HEK293 (cell line): ENCODE results near the gene P2RX1.
A peak's percentile ranks its signal among the peaks of the same experiment; 100 is the strongest.

Experiments
- CTCF ChIA-PET: fragments of 350-600 bp; formaldehyde crosslinking; extraction: SDS; loops from one replicate; lab custom pipeline; 2021; ENCODE audit warnings: antibody characterized with exemption; lab: Yijun Ruan, JAX
- POLR2A ChIA-PET: fragments of 300-600 bp; formaldehyde crosslinking; extraction: SDS; loops from one replicate; lab custom pipeline; 2020; ENCODE audit warnings: antibody characterized with exemption, inconsistent platforms; lab: Yijun Ruan, JAX
- H3K27ac ChIP-seq: fragments of 200-500 bp; sonication (Bioruptor generic); 2 replicates; pipeline ENCODE4 v1.5.1; 2014; ENCODE audit warnings: low read depth, low read length, control low read depth, inconsistent platforms; ENCODE audit errors: extremely low read depth
- H3K36me3 ChIP-seq, 2 experiments: fragments of 200-500 bp in 1 of 2; sonication (Bioruptor generic) in 1 of 2; 1 replicate in 1 of 2; 2 replicates in 1 of 2; pipeline ENCODE4 v1.5.1; 2014 to 2017; ENCODE audit warnings: inconsistent platforms in 2 of 2, low read length in 2 of 2; ENCODE audit not compliant: control insufficient read depth in 2 of 2, insufficient read depth in 1 of 2
- H3K4me1 ChIP-seq: fragments of 200-500 bp; sonication (Bioruptor generic); 2 replicates; pipeline ENCODE4 v1.5.1; 2014; ENCODE audit warnings: mild to moderate bottlenecking, low read length, inconsistent platforms; ENCODE audit not compliant: control insufficient read depth, insufficient read depth
- H3K4me3 ChIP-seq: 2 replicates; pipeline ENCODE4 v1.5.1; 2011; ENCODE audit warnings: low read depth, mild to moderate bottlenecking, control low read depth, low read length, moderate library complexity
- H3K9me3 ChIP-seq: fragments of 200-500 bp; sonication (Bioruptor generic); 2 replicates; pipeline ENCODE4 v1.5.1; 2014; ENCODE audit warnings: low read depth, low read length, inconsistent platforms; ENCODE audit not compliant: control insufficient read depth, insufficient read depth
- KLF7 ChIP-seq: fragments of 450-650 bp; formaldehyde crosslinking; IDR thresholded peaks from 2 replicates; pipeline ENCODE4 v1.5.1; 2016; ENCODE audit warnings: missing biosample characterization, missing genetic modification characterization, borderline replicate concordance
- MYNN ChIP-seq: fragments of 450-650 bp; formaldehyde crosslinking; IDR thresholded peaks from 2 replicates; pipeline ENCODE4 v1.5.1; 2016; ENCODE audit warnings: missing biosample characterization, missing genetic modification characterization, borderline replicate concordance
- OSR2 ChIP-seq: fragments of 450-650 bp; formaldehyde crosslinking; IDR thresholded peaks from 2 replicates; pipeline ENCODE4 v1.5.1; 2016; ENCODE audit warnings: missing biosample characterization, missing genetic modification characterization
- REPIN1 ChIP-seq: fragments of 450-650 bp; formaldehyde crosslinking; IDR thresholded peaks from 2 replicates; pipeline ENCODE4 v1.5.1; 2017; ENCODE audit warnings: missing biosample characterization, missing genetic modification characterization, low read depth
- ZBTB1 ChIP-seq: fragments of 450-650 bp; formaldehyde crosslinking; IDR thresholded peaks from 2 replicates; pipeline ENCODE4 v1.5.1; 2016; ENCODE audit warnings: missing biosample characterization, missing genetic modification characterization
- ZBTB48 ChIP-seq: fragments of 450-650 bp; formaldehyde crosslinking; IDR thresholded peaks from 2 replicates; pipeline ENCODE4 v1.5.1; 2016; ENCODE audit warnings: missing biosample characterization, missing genetic modification characterization
- ZFP37 ChIP-seq: fragments of 450-650 bp; formaldehyde crosslinking; IDR thresholded peaks from 2 replicates; pipeline ENCODE4 v1.5.1; 2016; ENCODE audit warnings: missing biosample characterization, missing genetic modification characterization
- ZIC2 ChIP-seq: fragments of 450-650 bp; formaldehyde crosslinking; IDR thresholded peaks from 2 replicates; pipeline ENCODE4 v1.5.1; 2016; ENCODE audit warnings: missing biosample characterization, missing genetic modification characterization
- ZNF174 ChIP-seq: fragments of 450-650 bp; formaldehyde crosslinking; IDR thresholded peaks from 2 replicates; pipeline ENCODE4 v1.5.0; 2017; ENCODE audit warnings: missing biosample characterization, mild to moderate bottlenecking, missing genetic modification characterization
- ZNF274 ChIP-seq, 2 experiments: fragments of 200-500 bp in 1 of 2; fragments of 450-650 bp in 1 of 2; sonication (Bioruptor generic) in 1 of 2; formaldehyde crosslinking in 1 of 2; IDR thresholded peaks; 2 replicates each; pipeline versions ENCODE4 v1.5.1 to v1.6.1; 2014 to 2016; ENCODE audit warnings: borderline replicate concordance in 1 of 2, inconsistent platforms in 1 of 2, low read length in 1 of 2, missing biosample characterization in 1 of 2, missing genetic modification characterization in 1 of 2
- ZNF311 ChIP-seq: fragments of 450-650 bp; formaldehyde crosslinking; IDR thresholded peaks from 2 replicates; pipeline ENCODE4 v1.5.1; 2017; ENCODE audit warnings: missing biosample characterization, missing genetic modification characterization, borderline replicate concordance
- ZNF341 ChIP-seq: fragments of 450-650 bp; formaldehyde crosslinking; IDR thresholded peaks from 2 replicates; pipeline ENCODE4; 2016; ENCODE audit warnings: low read depth, missing biosample characterization, missing genetic modification characterization
- ZNF362 ChIP-seq: fragments of 450-650 bp; formaldehyde crosslinking; IDR thresholded peaks from 2 replicates; pipeline ENCODE4 v1.5.1; 2016; ENCODE audit warnings: missing biosample characterization, missing genetic modification characterization
- ZNF398 ChIP-seq: fragments of 450-650 bp; formaldehyde crosslinking; IDR thresholded peaks from 2 replicates; pipeline ENCODE4 v1.5.1; 2017; ENCODE audit warnings: missing biosample characterization, missing genetic modification characterization
- ZNF416 ChIP-seq: fragments of 450-650 bp; formaldehyde crosslinking; IDR thresholded peaks from 2 replicates; pipeline ENCODE4 v1.5.1; 2016; ENCODE audit warnings: missing biosample characterization, missing genetic modification characterization
- ZNF423 ChIP-seq: fragments of 450-650 bp; formaldehyde crosslinking; IDR thresholded peaks from 2 replicates; pipeline ENCODE4 v1.5.1; 2016; ENCODE audit warnings: missing biosample characterization, missing genetic modification characterization
- ZNF501 ChIP-seq: fragments of 450-650 bp; formaldehyde crosslinking; IDR thresholded peaks from 2 replicates; pipeline ENCODE4 v1.5.1; 2016; ENCODE audit warnings: missing biosample characterization, missing genetic modification characterization
- ZNF529 ChIP-seq: fragments of 450-650 bp; formaldehyde crosslinking; IDR thresholded peaks from 2 replicates; pipeline ENCODE4 v1.5.1; 2017; ENCODE audit warnings: missing genetic modification characterization, missing biosample characterization; ENCODE audit not compliant: insufficient replicate concordance
- ZNF561 ChIP-seq: fragments of 450-650 bp; IDR thresholded peaks from 2 replicates; pipeline ENCODE4 v1.5.1; 2018; ENCODE audit warnings: missing biosample characterization, missing genetic modification characterization, borderline replicate concordance
- ZNF571 ChIP-seq: fragments of 450-650 bp; formaldehyde crosslinking; IDR thresholded peaks from 2 replicates; pipeline ENCODE4 v1.5.0; 2017; ENCODE audit warnings: missing biosample characterization, missing genetic modification characterization
- ZNF792 ChIP-seq: fragments of 450-650 bp; formaldehyde crosslinking; IDR thresholded peaks from 2 replicates; pipeline ENCODE4 v1.5.1; 2016; ENCODE audit warnings: missing biosample characterization, missing genetic modification characterization
- TF ChIP-seq, protein P1 (sequence below): fragments of 450-650 bp; formaldehyde crosslinking; IDR thresholded peaks from 2 replicates; pipeline ENCODE4 v1.5.1; 2016; ENCODE audit warnings: missing biosample characterization, missing genetic modification characterization
- TF ChIP-seq, protein P2 (sequence below): fragments of 450-650 bp; formaldehyde crosslinking; IDR thresholded peaks from 2 replicates; pipeline ENCODE4 v1.5.1; 2016; ENCODE audit warnings: missing biosample characterization, missing genetic modification characterization
- TF ChIP-seq, protein P3 (sequence below): fragments of 450-650 bp; formaldehyde crosslinking; IDR thresholded peaks from 2 replicates; pipeline ENCODE4 v1.5.1; 2016; ENCODE audit warnings: missing biosample characterization, missing genetic modification characterization

The P2RX1 gene

GRCh38 chr17:3896968-3897235 is 19.4 kb downstream of the P2RX1 start:
- peaks cover 6% of the 10 kb centered on the region for H3K4me1 ChIP-seq
- TF ChIP-seq ZNF174 (tag by site-specific recombination) (no peak), OSR2 (tag by site-specific recombination) (no peak), ZFP37 (no peak), ZNF362 (tag by site-specific recombination) (no peak), ZNF311 (tag by site-specific recombination) (no peak), ZNF501 (tag by site-specific recombination) (no peak), ZNF274 (IDR thresholded peaks at IDR 0.05; ENCODE audit: low read length) (no peak), ZNF274 (tag by site-specific recombination; IDR thresholded peaks at IDR 0.05; ENCODE audit: borderline replicate concordance) (no peak), ZBTB48 (tag by site-specific recombination) (no peak), ZNF571 (tag by site-specific recombination) (no peak), ZBTB1 (tag by site-specific recombination) (no peak), ZNF792 (no peak), MYNN (no peak)
- TF ChIP-seq, all 188 proteins: peak for 0
- Histone ChIP-seq H3K9me3 (no peaks in the 10 kb centered on the region), H3K36me3 (no peaks in the 10 kb centered on the region), H3K27ac (no peak overlapping the region), H3K4me3 (no peak overlapping the region)
- ChIA-PET POLR2A (no interaction called here), CTCF (interaction anchor here (0.5 to 2.6 kb wide), 5 partner anchors 17 to 763 kb away, joined by 3 to 20 read pairs (median 5); partner anchors contain the start of gene NCBP3)

- ChIA-PET CTCF (interaction anchor here (0.5 to 2.6 kb wide), 4 partner anchors 17 to 763 kb away, joined by 4 to 20 read pairs (median 10); no protein-coding TSS in a partner anchor), POLR2A (no interaction called here)
- H3K9me3 ChIP-seq = no peaks in the 10 kb centered on the region
- TF ChIP-seq, protein P1, sequence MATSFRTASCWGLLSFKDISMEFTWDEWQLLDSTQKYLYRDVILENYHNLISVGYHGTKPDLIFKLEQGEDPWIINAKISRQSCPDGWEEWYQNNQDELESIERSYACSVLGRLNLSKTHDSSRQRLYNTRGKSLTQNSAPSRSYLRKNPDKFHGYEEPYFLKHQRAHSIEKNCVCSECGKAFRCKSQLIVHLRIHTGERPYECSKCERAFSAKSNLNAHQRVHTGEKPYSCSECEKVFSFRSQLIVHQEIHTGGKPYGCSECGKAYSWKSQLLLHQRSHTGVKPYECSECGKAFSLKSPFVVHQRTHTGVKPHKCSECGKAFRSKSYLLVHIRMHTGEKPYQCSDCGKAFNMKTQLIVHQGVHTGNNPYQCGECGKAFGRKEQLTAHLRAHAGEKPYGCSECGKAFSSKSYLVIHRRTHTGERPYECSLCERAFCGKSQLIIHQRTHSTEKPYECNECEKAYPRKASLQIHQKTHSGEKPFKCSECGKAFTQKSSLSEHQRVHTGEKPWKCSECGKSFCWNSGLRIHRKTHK (tag by site-specific recombination) = no peak
- no peak for TF ChIP-seq ZNF529
- TF ChIP-seq ZNF398 (tag by site-specific recombination) = peak; percentile 27; the same call in 1 of the 2 replicates
- TF ChIP-seq, protein P2, sequence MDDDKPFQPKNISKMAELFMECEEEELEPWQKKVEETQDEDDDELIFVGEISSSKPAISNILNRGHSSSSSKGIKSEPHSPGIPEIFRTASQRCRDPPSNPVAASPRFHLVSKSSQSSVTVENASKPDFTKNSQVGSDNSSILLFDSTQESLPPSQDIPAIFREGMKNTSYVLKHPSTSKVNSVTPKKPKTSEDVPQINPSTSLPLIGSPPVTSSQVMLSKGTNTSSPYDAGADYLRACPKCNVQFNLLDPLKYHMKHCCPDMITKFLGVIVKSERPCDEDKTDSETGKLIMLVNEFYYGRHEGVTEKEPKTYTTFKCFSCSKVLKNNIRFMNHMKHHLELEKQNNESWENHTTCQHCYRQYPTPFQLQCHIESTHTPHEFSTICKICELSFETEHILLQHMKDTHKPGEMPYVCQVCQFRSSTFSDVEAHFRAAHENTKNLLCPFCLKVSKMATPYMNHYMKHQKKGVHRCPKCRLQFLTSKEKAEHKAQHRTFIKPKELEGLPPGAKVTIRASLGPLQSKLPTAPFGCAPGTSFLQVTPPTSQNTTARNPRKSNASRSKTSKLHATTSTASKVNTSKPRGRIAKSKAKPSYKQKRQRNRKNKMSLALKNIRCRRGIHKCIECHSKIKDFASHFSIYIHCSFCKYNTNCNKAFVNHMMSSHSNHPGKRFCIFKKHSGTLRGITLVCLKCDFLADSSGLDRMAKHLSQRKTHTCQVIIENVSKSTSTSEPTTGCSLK = no peak
- TF ChIP-seq ZIC2 = peak; percentile 99
- TF ChIP-seq ZNF423 (tag by site-specific recombination) = peak; percentile 80
- no peak for TF ChIP-seq REPIN1 (tag by site-specific recombination)
- TF ChIP-seq ZNF341 (tag by site-specific recombination) = peak; percentile 62
- no peak for TF ChIP-seq KLF7 (tag by site-specific recombination)
- no peak for TF ChIP-seq ZNF416 (tag by site-specific recombination)
- TF ChIP-seq, protein P3, sequence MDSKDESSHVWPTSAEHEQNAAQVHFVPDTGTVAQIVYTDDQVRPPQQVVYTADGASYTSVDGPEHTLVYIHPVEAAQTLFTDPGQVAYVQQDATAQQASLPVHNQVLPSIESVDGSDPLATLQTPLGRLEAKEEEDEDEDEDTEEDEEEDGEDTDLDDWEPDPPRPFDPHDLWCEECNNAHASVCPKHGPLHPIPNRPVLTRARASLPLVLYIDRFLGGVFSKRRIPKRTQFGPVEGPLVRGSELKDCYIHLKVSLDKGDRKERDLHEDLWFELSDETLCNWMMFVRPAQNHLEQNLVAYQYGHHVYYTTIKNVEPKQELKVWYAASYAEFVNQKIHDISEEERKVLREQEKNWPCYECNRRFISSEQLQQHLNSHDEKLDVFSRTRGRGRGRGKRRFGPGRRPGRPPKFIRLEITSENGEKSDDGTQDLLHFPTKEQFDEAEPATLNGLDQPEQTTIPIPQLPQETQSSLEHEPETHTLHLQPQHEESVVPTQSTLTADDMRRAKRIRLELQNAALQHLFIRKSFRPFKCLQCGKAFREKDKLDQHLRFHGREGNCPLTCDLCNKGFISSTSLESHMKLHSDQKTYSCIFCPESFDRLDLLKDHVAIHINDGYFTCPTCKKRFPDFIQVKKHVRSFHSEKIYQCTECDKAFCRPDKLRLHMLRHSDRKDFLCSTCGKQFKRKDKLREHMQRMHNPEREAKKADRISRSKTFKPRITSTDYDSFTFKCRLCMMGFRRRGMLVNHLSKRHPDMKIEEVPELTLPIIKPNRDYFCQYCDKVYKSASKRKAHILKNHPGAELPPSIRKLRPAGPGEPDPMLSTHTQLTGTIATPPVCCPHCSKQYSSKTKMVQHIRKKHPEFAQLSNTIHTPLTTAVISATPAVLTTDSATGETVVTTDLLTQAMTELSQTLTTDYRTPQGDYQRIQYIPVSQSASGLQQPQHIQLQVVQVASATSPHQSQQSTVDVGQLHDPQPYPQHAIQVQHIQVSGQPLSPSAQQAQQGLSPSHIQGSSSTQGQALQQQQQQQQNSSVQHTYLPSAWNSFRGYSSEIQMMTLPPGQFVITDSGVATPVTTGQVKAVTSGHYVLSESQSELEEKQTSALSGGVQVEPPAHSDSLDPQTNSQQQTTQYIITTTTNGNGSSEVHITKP = peak; percentile 92
- no peak for TF ChIP-seq ZNF561
- TF ChIP-seq, all 188 proteins: peak for 5
- H3K4me1 ChIP-seq = peaks cover 11% of the 10 kb centered on the region
- no peak overlapping the region for H3K4me3 ChIP-seq
- H3K27ac ChIP-seq = no peak overlapping the region
- no peaks in the 10 kb centered on the region for H3K36me3 ChIP-seq
Observed at GRCh38 chr17:3896108-3896967, 19.9 kb downstream of the P2RX1 start.
